SU-DHL-6 (cell line): ENCODE data around the gene NRTN.

ENCODE experiments used
- EZH2phosphoT487 ChIP-seq: fragments of 200-600 bp; sonication (generic), shearing (Covaris generic); conservative IDR thresholded peaks from 2 replicates; pipeline ENCODE4 v1.6.1; 2018; ENCODE audit warnings: mild to moderate bottlenecking, antibody characterized with exemption, low read length, moderate library complexity, mixed read lengths
- TF ChIP-seq, protein P1 (sequence below): fragments of 200-600 bp; sonication (generic); IDR thresholded peaks from one replicate; pipeline ENCODE4 v1.5.1; 2017; ENCODE audit warnings: antibody characterized with exemption, mild to moderate bottlenecking, low read length, moderate library complexity; ENCODE audit not compliant: insufficient read depth, poor library complexity, severe bottlenecking

DNA sequence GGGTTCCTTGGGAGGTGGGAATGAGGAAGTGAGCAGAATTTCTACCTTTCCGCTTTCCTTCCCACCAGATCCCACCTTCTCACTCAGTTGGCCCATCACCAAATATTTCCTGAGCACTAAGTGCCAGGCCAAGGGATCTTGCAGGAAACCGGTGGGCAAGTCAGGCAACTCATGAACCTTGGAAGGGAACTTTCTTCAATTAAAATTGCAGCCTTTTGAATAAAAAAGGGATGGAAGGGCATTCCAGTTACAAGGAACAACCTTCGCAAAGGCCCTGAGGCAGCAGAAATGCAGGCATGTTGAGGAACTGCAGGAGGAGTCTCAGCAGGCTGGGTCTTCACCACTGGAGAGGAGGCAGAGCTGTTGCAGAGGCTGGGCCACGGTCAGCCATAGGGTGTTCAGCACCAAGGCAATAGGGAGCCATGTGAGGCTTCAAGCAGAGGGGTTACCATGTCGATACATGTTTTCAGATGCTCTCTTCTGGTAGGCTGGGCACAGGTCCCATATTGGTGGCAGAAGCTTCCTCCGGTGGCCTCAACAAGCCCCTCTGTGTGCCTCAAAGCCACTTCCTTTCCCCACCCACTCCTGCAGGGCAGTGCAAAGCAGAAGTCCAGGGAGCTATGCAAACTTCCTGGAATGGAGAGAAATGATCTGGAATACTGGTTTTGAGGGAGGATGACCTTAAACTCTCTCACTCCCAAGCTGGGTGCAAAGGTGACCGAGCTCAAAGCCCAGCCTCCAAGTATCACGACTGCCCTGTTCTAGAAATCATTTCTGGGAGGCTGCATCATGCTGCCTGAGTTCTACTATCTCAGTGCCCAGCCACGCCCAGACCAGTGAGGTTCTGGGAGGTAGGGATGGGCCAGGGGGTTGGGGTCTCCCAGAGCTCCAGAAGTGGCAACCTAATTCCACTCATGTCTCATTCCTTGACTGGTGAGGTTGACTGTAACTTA, 34.5 kb downstream of the NRTN start, which contains the start of gene FUT6:
- TF ChIP-seq, protein P1, sequence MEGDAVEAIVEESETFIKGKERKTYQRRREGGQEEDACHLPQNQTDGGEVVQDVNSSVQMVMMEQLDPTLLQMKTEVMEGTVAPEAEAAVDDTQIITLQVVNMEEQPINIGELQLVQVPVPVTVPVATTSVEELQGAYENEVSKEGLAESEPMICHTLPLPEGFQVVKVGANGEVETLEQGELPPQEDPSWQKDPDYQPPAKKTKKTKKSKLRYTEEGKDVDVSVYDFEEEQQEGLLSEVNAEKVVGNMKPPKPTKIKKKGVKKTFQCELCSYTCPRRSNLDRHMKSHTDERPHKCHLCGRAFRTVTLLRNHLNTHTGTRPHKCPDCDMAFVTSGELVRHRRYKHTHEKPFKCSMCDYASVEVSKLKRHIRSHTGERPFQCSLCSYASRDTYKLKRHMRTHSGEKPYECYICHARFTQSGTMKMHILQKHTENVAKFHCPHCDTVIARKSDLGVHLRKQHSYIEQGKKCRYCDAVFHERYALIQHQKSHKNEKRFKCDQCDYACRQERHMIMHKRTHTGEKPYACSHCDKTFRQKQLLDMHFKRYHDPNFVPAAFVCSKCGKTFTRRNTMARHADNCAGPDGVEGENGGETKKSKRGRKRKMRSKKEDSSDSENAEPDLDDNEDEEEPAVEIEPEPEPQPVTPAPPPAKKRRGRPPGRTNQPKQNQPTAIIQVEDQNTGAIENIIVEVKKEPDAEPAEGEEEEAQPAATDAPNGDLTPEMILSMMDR = no peak
- TF ChIP-seq EZH2phosphoT487 = no peak
